Prostate gland (tissue), 2 donors: Measurements from ENCODE around the gene TCP10L.

Source experiments
- CTCF ChIP-seq, 4 experiments: fragments of 200-600 bp in 2 of 4; fragments of 450-650 bp in 2 of 4; sonication (generic) in 2 of 4; IDR thresholded peaks; 1 replicate in 3 of 4; 2 replicates in 1 of 4; pipeline ENCODE4 v1.5.1; 2016 to 2019; ENCODE audit warnings: antibody characterized with exemption in 4 of 4, mild to moderate bottlenecking in 2 of 4, moderate library complexity in 2 of 4
- POLR2A ChIP-seq: fragments of 450-650 bp; IDR thresholded peaks from one replicate; pipeline ENCODE4 v1.6.1; 2016; ENCODE audit warnings: antibody characterized with exemption, mild to moderate bottlenecking

DNA sequence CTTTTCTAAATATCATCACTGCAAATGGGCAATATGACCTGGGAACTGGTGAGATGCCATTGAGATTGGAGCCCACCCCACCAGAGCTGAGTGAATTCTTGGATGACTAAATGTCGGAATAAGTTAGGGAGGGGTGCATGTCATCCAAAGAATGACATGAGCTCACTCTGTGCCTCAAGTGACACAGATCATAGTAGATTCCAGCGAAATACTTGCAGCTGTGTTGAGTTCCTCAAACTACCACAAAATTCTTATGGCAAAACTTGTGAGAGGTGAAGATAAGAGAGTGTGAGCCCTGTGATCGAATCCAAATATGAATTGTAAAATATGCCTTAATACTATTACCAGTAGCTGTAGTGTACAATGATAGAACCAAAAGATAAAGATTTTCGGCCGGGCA lies 2.3 kb upstream of the TCP10L start:
- no peak for TF ChIP-seq CTCF (IDR thresholded peaks at IDR 0.05)
- no peak for TF ChIP-seq POLR2A
